HCT116 (cell line): Measurements from ENCODE around the gene IVD. TPM values are rescaled to one million over a fixed set of nuclear protein-coding genes. Genes with fewer than 3 reads are reported as not detected.
"Not testable (repeated sequence)": the region's sequence is repeated elsewhere in the genome, so short reads cannot be mapped to it uniquely, and the experiment has no call there.

Experiments used
- ATAC-seq: fragments of 200-7000 bp; cut with Tn5 transposase; 2 replicates; pipeline ENCODE4 v1.9.1; 2020; ENCODE audit warnings: mild to moderate bottlenecking, moderate library complexity
- BruUV-seq: library from RNA; stranded (reverse); fragments of 400-500 nt; replicated peaks from 2 replicates; lab custom pipeline; 2021; lab: Mats Ljungman, UMichigan
- CTCF ChIA-PET: fragments of 300-600 bp; sonication (Branson Sonifier 250); formaldehyde crosslinking; loops from one replicate; lab custom pipeline; 2021; ENCODE audit warnings: antibody characterized with exemption; lab: Charles Lee
- POLR2A ChIA-PET: fragments of 300-600, 350-600 bp; sonication (Branson Sonifier 250); formaldehyde crosslinking; loops from one replicate; lab custom pipeline; 2021; ENCODE audit warnings: antibody characterized with exemption; lab: Charles Lee
- RAD21 ChIA-PET, 2 experiments: fragments of 300-600 bp; sonication (Branson Sonifier 250); formaldehyde crosslinking; loops; one replicate each; lab custom pipeline; 2023; ENCODE audit warnings: low total read pairs in 2 of 2; ENCODE audit not compliant: uncharacterized antibody in 2 of 2, unreplicated experiment in 2 of 2, low non-redundant PET in 1 of 2; lab: Charles Lee
- DNase-seq: peaks from one replicate; pipeline ENCODE4 v3.0.0-alpha.2; 2010; ENCODE audit warnings: low read depth, low spot score
- H2AFZ ChIP-seq: fragments of 200-600 bp; shearing (Covaris generic), sonication (generic); 2 replicates; pipeline ENCODE4 v1.6.1; 2017; ENCODE audit warnings: low read depth, mixed run types, mixed read lengths, antibody characterized with exemption, low read length; ENCODE audit not compliant: poor library complexity, severe bottlenecking
- H3K27ac ChIP-seq: 2 replicates; pipeline ENCODE4 v1.5.1; 2012; ENCODE audit warnings: low read depth, low read length
- H3K27me3 ChIP-seq: fragments of 200-600 bp; sonication (generic); 2 replicates; pipeline ENCODE4 v1.6.1; 2016; ENCODE audit warnings: mixed run types, low read length, mixed read lengths; ENCODE audit not compliant: insufficient read depth
- H3K36me3 ChIP-seq, 2 experiments: fragments of 200-500 bp in 1 of 2; fragments of 200-600 bp in 1 of 2; sonication (Bioruptor generic) in 1 of 2; sonication (generic) in 1 of 2; 2 replicates each; pipeline versions ENCODE4 v1.5.1 to v1.6.1; 2014 to 2016; ENCODE audit warnings: low read length in 2 of 2, inconsistent platforms in 1 of 2, mixed read lengths in 1 of 2, mixed run types in 1 of 2; ENCODE audit not compliant: insufficient read depth in 2 of 2, control insufficient read depth in 1 of 2
- H3K4me1 ChIP-seq, 2 experiments: fragments of 200-600 bp in 1 of 2; sonication (generic) in 1 of 2; 2 replicates each; pipeline versions ENCODE4 v1.5.1 to v1.6.1; 2012 to 2017; ENCODE audit warnings: low read length in 2 of 2, inconsistent platforms in 1 of 2, mild to moderate bottlenecking in 1 of 2, mixed read lengths in 1 of 2, mixed run types in 1 of 2, moderate library complexity in 1 of 2; ENCODE audit not compliant: insufficient read depth in 2 of 2, control insufficient read depth in 1 of 2
- H3K4me2 ChIP-seq: fragments of 200-600 bp; sonication (generic); 2 replicates; pipeline ENCODE4 v1.6.1; 2017; ENCODE audit warnings: mixed run types, low read length, mixed read lengths
- H3K4me3 ChIP-seq, 2 experiments: fragments of 200-600 bp in 1 of 2; sonication (generic) in 1 of 2; replicated peaks in 1 of 2; 2 replicates each; pipeline ENCODE4 v1.5.1; 2011 to 2016; ENCODE audit warnings: low read length in 2 of 2, control low read depth in 1 of 2, low read depth in 1 of 2, mild to moderate bottlenecking in 1 of 2, mixed read lengths in 1 of 2, mixed run types in 1 of 2
- H3K79me2 ChIP-seq: fragments of 200-600 bp; sonication (generic); 2 replicates; pipeline ENCODE4 v1.6.1; 2017; ENCODE audit warnings: mild to moderate bottlenecking, mixed run types, low read length, moderate library complexity, mixed read lengths; ENCODE audit not compliant: insufficient read depth
- H3K9ac ChIP-seq: fragments of 200-600 bp; sonication (generic); 2 replicates; pipeline ENCODE4 v1.6.1; 2016; ENCODE audit warnings: low read length, mixed read lengths
- H3K9me2 ChIP-seq: fragments of 200-600 bp; sonication (generic), shearing (Covaris generic); 2 replicates; pipeline ENCODE4 v1.6.1; 2017; ENCODE audit warnings: mixed run types, mild to moderate bottlenecking, moderate library complexity; ENCODE audit not compliant: insufficient read depth
- H3K9me3 ChIP-seq, 2 experiments: fragments of 200-500 bp in 1 of 2; fragments of 200-600 bp in 1 of 2; sonication (Bioruptor generic) in 1 of 2; sonication (generic) in 1 of 2; 2 replicates each; pipeline ENCODE4 v1.6.1; 2014 to 2017; ENCODE audit warnings: low read length in 2 of 2, mixed read lengths in 2 of 2, inconsistent platforms in 1 of 2, low read depth in 1 of 2, mild to moderate bottlenecking in 1 of 2, mixed run types in 1 of 2, moderate library complexity in 1 of 2; ENCODE audit not compliant: control insufficient read depth in 1 of 2, insufficient read depth in 1 of 2
- H4K20me1 ChIP-seq: fragments of 200-600 bp; sonication (generic), shearing (Covaris generic); 2 replicates; pipeline ENCODE4 v1.6.1; 2017; ENCODE audit warnings: mixed run types, mild to moderate bottlenecking, moderate library complexity; ENCODE audit not compliant: insufficient read depth
- CTCF ChIP-seq, 3 experiments: fragments of 200-600 bp in 1 of 3; sonication (generic) in 1 of 3; IDR thresholded peaks in 2 of 3; conservative IDR thresholded peaks in 1 of 3; 2 replicates each; pipeline ENCODE4 v1.5.1; 2012 to 2017; ENCODE audit warnings: low read depth in 2 of 3, low read length in 2 of 3, antibody characterized with exemption in 1 of 3, borderline replicate concordance in 1 of 3, control low read depth in 1 of 3, mild to moderate bottlenecking in 1 of 3, mixed read lengths in 1 of 3, mixed run types in 1 of 3, moderate library complexity in 1 of 3; ENCODE audit not compliant: insufficient read depth in 1 of 3
- EZH2phosphoT487 ChIP-seq: fragments of 200-600 bp; IDR thresholded peaks from 2 replicates; pipeline ENCODE4 v1.6.1; 2018; ENCODE audit warnings: antibody characterized with exemption, borderline replicate concordance
- POLR2AphosphoS5 ChIP-seq: IDR thresholded peaks from 2 replicates; pipeline ENCODE4 v1.6.1; 2011; ENCODE audit warnings: mild to moderate bottlenecking, low read depth, low read length, moderate library complexity
- RAD21 ChIP-seq: IDR thresholded peaks from 2 replicates; pipeline ENCODE4 v1.6.1; 2012; ENCODE audit warnings: low read depth, mild to moderate bottlenecking
- SIN3A ChIP-seq: IDR thresholded peaks from 2 replicates; pipeline ENCODE4 v1.6.1; 2012; ENCODE audit warnings: low read depth
- TCF7L2 ChIP-seq: IDR thresholded peaks from 2 replicates; pipeline ENCODE4 v1.7.0; 2011; ENCODE audit warnings: borderline replicate concordance, inconsistent platforms; ENCODE audit not compliant: insufficient read depth, insufficient read length; ENCODE audit errors: extremely low read depth
- ZFX ChIP-seq: fragments of 450-650 bp; IDR thresholded peaks from 2 replicates; pipeline ENCODE4 v1.6.1; 2017
- ZNF274 ChIP-seq: fragments of 200-500 bp; sonication (Bioruptor generic); IDR thresholded peaks from 2 replicates; pipeline ENCODE4 v1.6.1; 2014; ENCODE audit warnings: mild to moderate bottlenecking, low read depth, low read length, inconsistent platforms
- intact Hi-C: fragments of 100-400 bp; cut with micrococcal nuclease; formaldehyde crosslinking; loops from 2 replicates; pipeline ENCODE4 v1.10.0; 2022
- total RNA-seq: library from RNA; stranded (reverse); gene quantifications from one replicate; pipeline ENCODE4 v1.2.1, GENCODE V29; 2021; ENCODE audit not compliant: unreplicated experiment

IVD gene
- total RNA-seq, 1 experiment from 2014 or later: 65.6 TPM

- peaks cover 89% of the 10 kb centered on the region for H3K79me2 ChIP-seq
- no peak overlapping the region for H3K27ac ChIP-seq
- H3K9me2 ChIP-seq: no peaks in the 10 kb centered on the region
- no peaks in the 10 kb centered on the region for H3K27me3 ChIP-seq
- no TSS peak for BruUV-seq
- ATAC-seq: no peak
- no peak overlapping the region for H3K4me3 ChIP-seq
- ChIA-PET CTCF (no interaction called here), POLR2A (no interaction called here), RAD21 (no interaction called here)
- peaks cover 2% of the 10 kb centered on the region; the same call in 1 of the 2 replicates for H4K20me1 ChIP-seq
- no peak overlapping the region for H2AFZ ChIP-seq
- TF ChIP-seq ZFX: no peak
- TF ChIP-seq EZH2phosphoT487: no peak
- TF ChIP-seq CTCF (IDR thresholded peaks at IDR 0.05 in 2 of 3, conservative IDR thresholded peaks at IDR 0.05 in 1 of 3; ENCODE audit: borderline replicate concordance in 1 of 3, insufficient read depth in 1 of 3, low read depth in 2 of 3, low read length in 2 of 3): no peak
- TF ChIP-seq SIN3A: no peak
- TF ChIP-seq ZNF274: no peak
- no peak for TF ChIP-seq RAD21
- TF ChIP-seq POLR2AphosphoS5: no peak
- TF ChIP-seq TCF7L2: no peak
- H3K9ac ChIP-seq: no peak overlapping the region
- intact Hi-C loops: no loop called here
- peaks cover 43 to 63% of the 10 kb centered on the region in 2 experiments for H3K4me1 ChIP-seq
- H3K4me2 ChIP-seq: no peak overlapping the region
- H3K9me3 ChIP-seq: no peaks in the 10 kb centered on the region
- no peak for DNase-seq
- no peaks in the 10 kb centered on the region for H3K36me3 ChIP-seq
Measured at GRCh38 chr15:40452296-40453090, 46.9 kb downstream of the IVD start.

DNA sequence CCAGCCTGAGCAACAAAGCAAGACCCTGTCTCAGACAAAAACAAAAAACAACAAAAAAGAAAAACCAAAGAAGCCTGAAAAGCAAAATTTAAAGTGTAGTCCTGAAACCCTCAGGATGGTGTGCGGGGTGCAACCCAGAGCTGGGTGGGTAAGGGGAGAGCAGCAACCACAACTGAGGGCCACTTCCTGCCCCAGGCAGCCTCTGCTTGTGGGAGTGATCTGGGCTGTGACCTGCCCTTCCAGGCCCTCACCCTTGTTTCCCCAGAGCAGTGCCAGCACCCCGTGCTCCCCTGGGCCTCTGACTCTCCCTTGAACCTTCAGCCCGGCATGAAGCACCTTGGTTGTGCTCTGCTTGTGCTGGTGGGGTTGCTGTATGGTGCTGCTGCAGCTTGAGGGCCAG lies 48.3 kb downstream of the IVD start:
- intact Hi-C loops, BruUV-seq, H3K9me3 ChIP-seq, ATAC-seq, H3K27me3 ChIP-seq, POLR2A ChIA-PET, DNase-seq, H3K9me2 ChIP-seq, H3K36me3 ChIP-seq, RAD21 ChIA-PET, H4K20me1 ChIP-seq, H2AFZ ChIP-seq: not testable (repeated sequence)
- Histone ChIP-seq H3K4me2 (peak overlapping the region; percentile 87), H3K27ac (peak overlapping the region; percentile 28; the same call in 1 of the 2 replicates), H3K9ac (peak overlapping the region; percentile 48; the same call in 1 of the 2 replicates), H3K4me1 (peaks cover 35 to 54% of the 10 kb centered on the region in 2 experiments), H3K79me2 (peaks cover 88% of the 10 kb centered on the region), H3K4me3 (0 out of 4 replicates have a peak overlapping the region, but pooled peaks of 1 of the 2 experiments have one; percentile 46)
- CTCF ChIA-PET: interaction anchor here (1.2 to 1.3 kb wide), 2 partner anchors 13 to 14 kb away, joined by 3 read pairs; partner anchors contain the start of gene BAHD1
